ENCODE measurements around the gene OR52L1.

GRCh38 chr11:5983443-5983842, 3.3 kb downstream of the OR52L1 start:
- TF ChIP-seq CTCF (IDR thresholded peaks at IDR 0.05), result no peak
- no peak for TF ChIP-seq POLR2A (IDR thresholded peaks at IDR 0.05)

Measured in vagina (tissue), 2 donors.